HG03558 (cell line): ENCODE measurements around the gene CACNA1F.

Source experiments
- ATAC-seq: cut with Tn5 transposase; IDR thresholded peaks from one replicate; pipeline ENCODE4 v1.9.1; 2021; ENCODE audit warnings: moderate number of reproducible peaks; ENCODE audit not compliant: unreplicated experiment; ENCODE audit errors: extremely low read depth

Gene CACNA1F

GRCh38 chrX:49231333-49232000 is 1.7 kb downstream of the CACNA1F start:
- no peak for ATAC-seq

GRCh38 chrX:49230500-49231232 is 2.5 kb downstream of the CACNA1F start:
- ATAC-seq = no peak

GRCh38 chrX:49228185-49228584 is 5.0 kb downstream of the CACNA1F start:
- ATAC-seq = no peak

- ATAC-seq = no peak
Measured at GRCh38 chrX:49227726-49228125, 5.4 kb downstream of the CACNA1F start.

DNA sequence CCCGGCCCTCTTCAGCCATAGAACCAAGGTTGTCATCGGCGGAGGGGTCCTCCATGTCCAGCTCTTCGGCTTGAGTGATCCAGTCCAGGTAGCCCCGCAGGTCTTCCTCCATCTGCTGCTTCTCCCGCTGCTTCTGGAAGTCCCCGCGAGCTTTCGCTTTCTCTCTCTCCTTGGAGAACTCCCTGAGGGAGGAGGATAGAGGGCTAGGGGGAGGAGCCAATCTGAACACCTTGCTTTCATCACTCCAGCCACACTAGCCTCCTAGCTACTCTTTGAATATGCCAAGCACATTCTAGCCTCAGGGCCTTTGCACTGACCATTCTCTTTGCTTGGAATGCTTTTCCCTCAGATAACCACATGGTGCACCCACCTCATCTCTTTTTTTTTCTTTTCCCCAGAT is 6.2 kb downstream of the CACNA1F start:
- no peak for ATAC-seq

DNA sequence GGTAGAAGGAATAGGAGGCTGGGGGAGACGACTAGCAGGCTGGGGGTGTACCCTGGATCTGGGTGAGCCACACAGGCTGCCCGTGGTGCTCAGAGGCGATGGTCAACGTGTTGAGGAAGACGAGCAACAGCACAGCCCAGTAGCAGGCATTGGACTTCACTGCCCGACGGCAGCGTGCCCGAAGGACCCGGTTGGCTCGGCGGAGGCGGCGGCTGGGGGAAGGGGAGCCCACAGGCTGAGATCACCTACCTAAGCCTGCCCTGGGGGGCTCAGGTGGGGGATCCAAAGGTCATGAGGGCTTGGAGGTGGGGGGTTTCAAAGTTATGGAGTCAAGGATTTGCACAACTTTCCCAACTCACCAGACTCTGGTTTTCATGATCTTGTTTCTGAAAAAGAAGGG is 7.3 kb downstream of the CACNA1F start:
- ATAC-seq = no peak

DNA sequence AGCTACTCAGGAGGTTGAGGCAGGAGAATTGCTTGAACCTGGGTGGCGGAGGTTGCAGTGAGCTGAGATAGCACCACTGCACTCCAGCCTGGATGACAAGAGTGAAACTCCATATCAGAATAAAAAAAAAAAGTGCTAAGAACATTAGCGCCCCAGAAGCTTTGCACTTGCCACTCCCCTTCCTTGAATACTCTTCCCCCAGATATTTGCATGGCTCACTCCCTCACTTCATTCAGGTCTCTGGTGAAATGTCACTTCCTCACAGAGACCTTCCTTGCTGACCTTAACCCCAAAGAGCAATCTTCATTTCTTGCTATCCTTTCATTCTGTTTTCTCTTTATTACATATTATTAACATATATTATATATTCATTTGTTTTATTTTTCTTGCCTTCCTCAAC is 11.3 kb downstream of the CACNA1F start:
- no peak for ATAC-seq

DNA sequence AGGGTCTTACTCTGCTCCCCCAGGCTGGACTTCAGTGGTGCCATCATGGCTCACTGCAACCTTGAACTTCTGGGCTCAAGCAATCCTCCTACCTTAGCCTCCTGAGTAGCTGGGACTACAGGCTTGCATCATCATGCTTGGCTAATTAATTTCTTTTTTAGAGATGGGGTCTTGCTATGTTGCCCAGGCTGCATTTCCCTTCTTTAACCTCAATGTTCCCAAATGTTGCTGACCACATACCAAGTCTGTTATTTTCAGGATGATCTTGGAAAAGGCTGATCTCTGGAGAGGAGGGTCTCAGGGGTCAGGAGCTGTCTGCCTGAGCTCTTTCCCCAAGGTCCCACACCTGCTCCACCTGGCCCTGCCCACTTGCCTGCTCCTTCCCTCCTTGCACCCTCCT is 13.0 kb downstream of the CACNA1F start:
- no peak for ATAC-seq

DNA sequence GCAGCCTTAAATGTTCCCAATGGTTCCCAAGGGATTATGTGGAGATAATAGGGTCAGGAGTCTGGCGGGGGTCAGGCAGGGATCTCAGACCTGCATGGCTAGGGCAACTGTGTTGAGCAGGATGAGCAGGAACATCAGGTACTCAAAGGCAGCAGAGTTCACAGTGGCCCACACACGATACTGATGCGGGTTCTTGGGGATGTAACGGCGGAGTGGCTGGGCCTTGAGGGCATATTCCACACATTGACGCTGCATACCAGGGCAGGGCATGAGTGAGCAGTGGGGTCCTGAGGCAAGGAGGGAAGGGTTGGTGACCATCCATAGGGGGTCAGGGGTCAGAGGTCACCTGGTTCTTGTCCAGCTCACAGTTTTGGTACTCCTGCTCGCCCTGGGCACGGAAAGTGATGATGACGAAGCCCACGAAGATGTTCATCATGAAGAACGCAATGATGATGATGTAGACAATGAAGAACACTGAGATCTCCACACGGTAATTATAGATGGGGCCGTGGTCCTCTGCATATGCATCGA is 18.1 kb downstream of the CACNA1F start:
- no peak for ATAC-seq

GRCh38 chrX:49214416-49214815 is 18.7 kb downstream of the CACNA1F start:
- no peak for ATAC-seq

- ATAC-seq = no peak
Measured at GRCh38 chrX:49212861-49213260, 20.3 kb downstream of the CACNA1F start.

- no peak for ATAC-seq
Measured at GRCh38 chrX:49212209-49212608, 20.9 kb downstream of the CACNA1F start.

DNA sequence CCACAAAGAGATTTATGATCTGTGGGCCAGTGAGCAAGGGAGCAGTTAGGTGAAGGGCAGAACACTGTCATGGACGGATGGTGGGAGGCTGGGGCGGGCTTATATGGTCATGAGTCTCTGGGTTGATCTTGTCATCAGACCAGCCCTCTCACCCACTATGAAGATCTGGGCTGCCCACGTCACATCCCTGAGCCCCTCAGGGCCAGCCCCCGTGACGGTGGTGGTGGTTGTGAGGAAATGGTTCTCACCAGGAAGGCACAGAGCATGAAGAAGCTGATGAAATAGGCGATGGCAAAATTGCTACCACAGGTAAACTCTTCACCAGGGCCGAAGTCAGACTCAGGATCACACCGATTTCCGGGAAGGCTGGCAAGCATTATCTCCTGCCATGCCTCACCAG is 22.1 kb downstream of the CACNA1F start:
- no peak for ATAC-seq

- ATAC-seq = no peak
Measured at GRCh38 chrX:49210406-49210805, 22.7 kb downstream of the CACNA1F start.

GRCh38 chrX:49209434-49210251 is 23.5 kb downstream of the CACNA1F start:
- no peak for ATAC-seq

DNA sequence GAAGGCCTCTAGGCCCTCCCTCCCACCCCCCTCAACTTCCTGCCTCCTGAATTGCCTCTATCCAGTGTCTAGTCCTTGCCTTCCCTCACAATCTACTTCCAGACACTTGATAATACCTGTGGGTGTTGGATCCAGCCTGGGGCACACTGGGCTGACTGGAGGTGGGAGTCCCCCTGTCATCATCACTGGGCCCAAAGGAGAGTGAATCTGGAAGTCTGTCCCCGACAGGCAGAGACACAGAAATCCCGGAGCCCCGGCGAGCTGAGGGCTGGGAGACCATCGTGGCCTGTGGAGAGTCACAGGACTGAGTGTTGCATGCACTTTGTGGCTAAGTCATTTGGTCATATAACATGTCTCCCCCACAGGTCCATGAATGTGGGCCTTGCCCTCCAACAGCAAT is 24.7 kb downstream of the CACNA1F start:
- no peak for ATAC-seq

DNA sequence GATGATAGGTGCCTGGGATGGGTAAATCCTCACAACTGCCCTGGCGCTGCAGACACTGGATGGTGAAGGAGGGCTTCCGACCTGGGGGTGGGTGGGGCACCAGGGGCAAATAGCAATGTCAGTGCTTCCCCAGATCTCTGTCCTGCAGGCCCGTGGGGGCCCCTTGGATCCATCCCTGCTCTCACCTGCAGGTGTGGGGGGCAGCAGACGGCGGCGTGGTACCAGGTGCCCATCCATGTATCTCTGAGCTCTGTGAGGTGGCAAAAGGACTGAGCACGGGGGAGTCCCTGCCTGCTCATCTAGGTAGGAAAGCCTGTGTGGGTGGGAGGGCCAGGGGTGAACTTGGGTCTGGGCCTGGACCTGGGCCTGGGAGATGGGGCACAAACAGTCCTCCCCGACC is 26.6 kb downstream of the CACNA1F start:
- ATAC-seq = no peak

DNA sequence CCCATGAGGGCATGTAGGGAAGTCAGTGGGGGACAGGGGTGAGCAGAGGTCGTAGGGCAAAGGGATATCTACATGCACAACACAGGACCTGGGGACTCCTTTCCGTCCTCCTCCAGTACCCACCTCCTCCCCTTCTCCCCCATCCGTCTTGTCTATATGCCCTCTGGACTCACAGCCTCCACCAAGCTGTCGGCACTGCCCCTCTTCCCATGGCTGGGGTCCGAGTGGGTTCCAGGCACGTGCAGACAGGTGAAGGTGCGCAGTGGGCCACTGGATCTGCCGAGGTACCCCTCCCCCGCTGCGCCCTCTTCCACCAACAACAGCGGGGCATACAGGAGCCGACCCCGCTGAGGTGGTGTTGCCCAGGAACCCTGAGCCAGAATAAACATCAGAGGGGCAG is 27.7 kb downstream of the CACNA1F start:
- ATAC-seq = no peak

GRCh38 chrX:49204709-49205108 is 28.4 kb downstream of the CACNA1F start:
- no peak for ATAC-seq

DNA sequence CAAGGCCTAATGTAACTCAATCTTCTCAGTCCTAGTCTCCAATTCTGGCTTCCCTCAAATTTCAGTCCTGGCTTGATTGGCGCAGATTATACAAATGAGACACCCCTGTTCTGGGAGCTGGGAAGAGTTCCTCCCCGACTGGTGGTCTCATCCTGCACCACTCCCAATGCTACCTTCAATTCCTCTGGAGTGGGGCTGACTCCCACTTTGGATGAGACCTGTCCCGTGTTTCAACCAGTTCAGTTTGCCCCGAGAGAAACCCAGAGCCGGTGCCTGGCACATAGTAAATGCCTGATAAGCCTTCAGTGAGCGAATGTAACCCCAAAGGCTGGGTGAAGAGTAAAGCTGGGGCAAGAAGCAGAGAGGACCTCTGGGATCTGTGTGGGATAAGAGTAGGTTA is 29.1 kb downstream of the CACNA1F start:
- no peak for ATAC-seq

DNA sequence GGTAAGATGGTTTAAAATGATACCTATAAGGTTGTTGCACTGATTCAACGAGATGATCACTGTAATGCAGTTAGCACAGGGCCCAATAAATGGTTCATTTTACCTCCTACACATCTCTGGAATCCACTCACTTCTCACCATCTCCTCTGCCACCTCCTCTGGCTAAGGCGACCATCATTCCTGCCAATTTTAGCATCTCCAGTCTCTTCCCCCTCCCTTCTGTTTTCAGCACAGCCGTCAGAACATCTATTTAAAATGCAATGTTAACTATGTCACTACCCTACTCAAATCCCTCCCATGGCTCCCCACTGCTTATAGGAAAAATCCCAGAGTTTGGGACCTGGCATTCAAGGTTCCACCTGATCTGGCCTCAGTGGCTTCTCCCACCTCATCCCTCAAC is 29.6 kb downstream of the CACNA1F start:
- ATAC-seq = no peak
